SK-N-SH (cell line): Measurements from ENCODE around the gene STRN. TPM values are rescaled to one million over a fixed set of nuclear protein-coding genes. Genes with fewer than 3 reads are reported as not detected.

Experiments
- CTCF ChIA-PET: fragments of 300-600, 350-600 bp; formaldehyde crosslinking; extraction: SDS; loops from one replicate; lab custom pipeline; 2021; lab: Yijun Ruan, JAX
- POLR2A ChIA-PET: fragments of 350-600 bp; sonication (Branson Sonifier 250); formaldehyde crosslinking; extraction: SDS; loops from one replicate; lab custom pipeline; 2020; ENCODE audit warnings: antibody characterized with exemption, inconsistent platforms; lab: Yijun Ruan, JAX
- DNase-seq: peaks from one replicate; pipeline ENCODE4 v3.0.0; 2012
- H2AFZ ChIP-seq: fragments of 200-600 bp; sonication (generic); 2 replicates; pipeline ENCODE4 v1.8.1; 2016; ENCODE audit warnings: antibody characterized with exemption, mild to moderate bottlenecking, low read depth
- H3F3A ChIP-seq: fragments of 200-600 bp; sonication (generic); replicated peaks from 2 replicates; pipeline ENCODE3; 2016; ENCODE audit warnings: antibody characterized with exemption, mild to moderate bottlenecking; ENCODE audit not compliant: insufficient read depth
- H3K27ac ChIP-seq, 2 experiments: fragments of 200-500 bp in 1 of 2; fragments of 200-600 bp in 1 of 2; sonication (Bioruptor generic) in 1 of 2; sonication (generic), shearing (Covaris generic) in 1 of 2; 2 replicates each; pipeline versions ENCODE4 v1.5.1 to v1.6.1; 2014 to 2016; ENCODE audit warnings: low read depth in 2 of 2, inconsistent platforms in 1 of 2, low read length in 1 of 2, mild to moderate bottlenecking in 1 of 2, mixed read lengths in 1 of 2
- H3K27me3 ChIP-seq: fragments of 200-600 bp; sonication (generic), shearing (Covaris generic); 2 replicates; pipeline ENCODE4 v1.6.1; 2016; ENCODE audit warnings: mixed run types; ENCODE audit not compliant: insufficient read depth
- H3K36me3 ChIP-seq, 2 experiments: fragments of 200-500 bp in 1 of 2; fragments of 200-600 bp in 1 of 2; sonication (Bioruptor generic) in 1 of 2; sonication (generic) in 1 of 2; replicated peaks in 1 of 2; 2 replicates each; pipeline versions ENCODE3 to v1.5.1; 2014 to 2016; ENCODE audit warnings: low read length in 1 of 2, mild to moderate bottlenecking in 1 of 2; ENCODE audit not compliant: insufficient read depth in 2 of 2, control insufficient read depth in 1 of 2
- H3K4me1 ChIP-seq, 2 experiments: fragments of 200-500 bp in 1 of 2; fragments of 200-600 bp in 1 of 2; sonication (Bioruptor generic) in 1 of 2; sonication (generic), shearing (Covaris generic) in 1 of 2; 2 replicates each; pipeline versions ENCODE4 v1.5.1 to v1.6.1; 2014 to 2016; ENCODE audit warnings: low read depth in 1 of 2, low read length in 1 of 2, mixed run types in 1 of 2; ENCODE audit not compliant: insufficient read depth in 2 of 2, control insufficient read depth in 1 of 2
- H3K4me2 ChIP-seq: fragments of 200-600 bp; sonication (generic), shearing (Covaris generic); 2 replicates; pipeline ENCODE4 v1.6.1; 2017; ENCODE audit warnings: mixed run types
- H3K4me3 ChIP-seq, 2 experiments: fragments of 200-500 bp in 1 of 2; fragments of 200-600 bp in 1 of 2; sonication (Bioruptor generic) in 1 of 2; sonication (generic), shearing (Covaris generic) in 1 of 2; 2 replicates each; pipeline versions ENCODE4 v1.5.1 to v1.8.1; 2014 to 2016; ENCODE audit warnings: low read depth in 2 of 2, inconsistent platforms in 1 of 2, low read length in 1 of 2, mild to moderate bottlenecking in 1 of 2, mixed read lengths in 1 of 2, moderate library complexity in 1 of 2
- H3K79me2 ChIP-seq: fragments of 200-600 bp; sonication (generic); 2 replicates; pipeline ENCODE4 v1.8.1; 2017; ENCODE audit warnings: mild to moderate bottlenecking; ENCODE audit not compliant: insufficient read depth
- H3K9ac ChIP-seq: fragments of 200-600 bp; sonication (generic); 2 replicates; pipeline ENCODE4 v1.6.1; 2017; ENCODE audit warnings: mixed run types
- H3K9me2 ChIP-seq: fragments of 200-600 bp; sonication (generic); 2 replicates; pipeline ENCODE4 v1.6.1; 2017; ENCODE audit warnings: mixed run types
- H3K9me3 ChIP-seq: fragments of 200-600 bp; sonication (generic); 2 replicates; pipeline ENCODE4 v1.6.1; 2017; ENCODE audit warnings: mixed run types, mild to moderate bottlenecking, moderate library complexity
- H4K20me1 ChIP-seq: fragments of 200-600 bp; sonication (generic); 2 replicates; pipeline ENCODE4 v1.6.1; 2017; ENCODE audit warnings: mild to moderate bottlenecking, mixed run types; ENCODE audit not compliant: insufficient read depth
- EP300 ChIP-seq, 2 experiments: IDR thresholded peaks; 2 replicates each; pipeline versions ENCODE4 v1.4.0 to v1.6.1; 2012; ENCODE audit warnings: borderline replicate concordance in 1 of 2, low read depth in 1 of 2, low read length in 1 of 2
- FOSL2 ChIP-seq: IDR thresholded peaks from 2 replicates; pipeline ENCODE4 v1.4.0; 2012; ENCODE audit warnings: low read depth, mild to moderate bottlenecking, moderate library complexity, borderline replicate concordance
- FOXJ3 ChIP-seq: sonication (generic); formaldehyde crosslinking; IDR thresholded peaks from 2 replicates; pipeline ENCODE4 v1.5.1; 2020; ENCODE audit warnings: mild to moderate bottlenecking, missing genetic modification reagents
- GABPA ChIP-seq: IDR thresholded peaks from 2 replicates; pipeline ENCODE4 v1.4.0; 2012; ENCODE audit warnings: low read depth, mild to moderate bottlenecking
- GATA2 ChIP-seq: sonication (generic); formaldehyde crosslinking; IDR thresholded peaks from 2 replicates; pipeline ENCODE4 v1.5.0; 2020; ENCODE audit warnings: mild to moderate bottlenecking, missing genetic modification reagents
- JUND ChIP-seq: IDR thresholded peaks from 2 replicates; pipeline ENCODE4 v1.4.0; 2012
- MAX ChIP-seq: IDR thresholded peaks from 2 replicates; pipeline ENCODE4 v1.4.0; 2012; ENCODE audit warnings: low read depth
- MXI1 ChIP-seq: IDR thresholded peaks from 2 replicates; pipeline ENCODE4 v1.6.1; 2012; ENCODE audit warnings: mild to moderate bottlenecking, low read depth, low read length, improper control_type of control experiment
- NFIC ChIP-seq: IDR thresholded peaks from 2 replicates; pipeline ENCODE4 v1.4.0; 2012; ENCODE audit warnings: borderline replicate concordance
- RAD21 ChIP-seq: IDR thresholded peaks from 2 replicates; pipeline ENCODE4 v1.6.1; 2012; ENCODE audit warnings: mild to moderate bottlenecking, low read length
- TAF1 ChIP-seq: IDR thresholded peaks from 2 replicates; pipeline ENCODE4 v1.6.1; 2012; ENCODE audit warnings: low read depth, mild to moderate bottlenecking, low read length, moderate library complexity, borderline replicate concordance
- TCF12 ChIP-seq: IDR thresholded peaks from 2 replicates; pipeline ENCODE4 v1.4.0; 2012
- TEAD4 ChIP-seq: IDR thresholded peaks from 2 replicates; pipeline ENCODE4 v1.4.0; 2012; ENCODE audit warnings: mild to moderate bottlenecking, borderline replicate concordance; ENCODE audit not compliant: insufficient read depth
- USF2 ChIP-seq: fragments of 150-350 bp; IDR thresholded peaks from 2 replicates; pipeline ENCODE4 v1.6.1; 2017; ENCODE audit warnings: antibody characterized with exemption, low read length, low read depth, borderline replicate concordance
- YY1 ChIP-seq: IDR thresholded peaks from 2 replicates; pipeline ENCODE4 v1.4.0; 2012; ENCODE audit warnings: low read depth, mild to moderate bottlenecking
- WGBS: methylation state at CpG from one replicate; pipeline ENCODE4 v1.1.6; 2017; ENCODE audit warnings: low lambda C conversion rate; 5-methylcytosine and 5-hydroxymethylcytosine counted together
- polyA plus RNA-seq, 3 experiments: library from polyadenylated mRNA; depleted of rRNA; stranded (reverse); fragments of >200 nt; gene quantifications; 2 replicates each; pipeline ENCODE4 v1.2.3, GENCODE V29; 2012
- TF ChIP-seq, protein P1 (sequence below): fragments of 150-350 bp; IDR thresholded peaks from 2 replicates; pipeline ENCODE4 v1.6.1; 2016; ENCODE audit warnings: mild to moderate bottlenecking, low read depth, low read length

The STRN gene
- polyA plus RNA-seq, 1 of the 3 experiments (the other 2 are of a cell fraction): 4.8 TPM

DNA sequence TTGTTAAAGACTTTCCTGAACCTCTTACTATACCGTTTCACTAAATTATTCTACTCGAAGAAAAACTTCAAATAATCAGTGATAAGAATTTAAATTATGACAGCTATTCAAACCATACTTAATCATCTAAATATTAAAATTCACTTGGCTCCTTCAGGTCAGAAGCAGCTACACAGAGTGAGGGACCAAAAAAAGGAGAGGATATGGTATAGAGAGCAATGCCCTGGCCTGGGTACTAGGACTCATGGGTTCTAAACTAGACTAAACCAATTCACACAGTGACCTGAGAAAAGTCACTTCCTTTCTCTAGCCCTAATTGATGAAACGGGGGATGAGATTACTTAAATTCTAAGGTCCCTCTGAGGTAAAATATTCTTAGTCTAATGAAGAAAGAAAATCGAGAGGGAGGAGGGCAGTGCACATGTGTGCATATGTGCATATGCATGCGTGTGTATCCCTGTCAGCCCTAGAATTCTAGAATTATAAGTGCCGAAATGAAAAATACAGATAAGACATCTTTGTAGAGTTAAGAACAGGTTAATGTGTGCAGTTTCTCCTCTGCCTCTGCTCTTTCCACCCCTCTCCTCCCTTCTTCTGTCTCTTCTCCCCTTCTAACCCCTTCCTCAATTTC is 11.2 kb downstream of the STRN start (continued):
- TF ChIP-seq FOXJ3 (CRISPR knock-in tag) (no peak), TCF12 (no peak)

- peaks cover 0 to 7% of the 10 kb centered on the region in 2 experiments for H3K36me3 ChIP-seq
- H3K9ac ChIP-seq: no peak overlapping the region
- WGBS: 96% methylated on average over 3 of the region's 3 CpGs
- H3K4me3 ChIP-seq: no peak overlapping the region
- ChIA-PET CTCF (interaction anchor here (1.2 kb wide), 1 partner anchor 11 kb away, joined by 5 read pairs; no protein-coding TSS in a partner anchor), POLR2A (no interaction called here)
- no peak overlapping the region for H3K4me2 ChIP-seq
- peaks cover 0 to 2% of the 10 kb centered on the region in 2 experiments; a peak in 1 of 4 replicates for H3K4me1 ChIP-seq
- no peak overlapping the region for H3K27ac ChIP-seq
- TF ChIP-seq USF2 (no peak), MXI1 (no peak), GATA2 (CRISPR knock-in tag) (no peak), TEAD4 (no peak), GABPA (no peak), RAD21 (no peak), JUND (no peak), FOSL2 (no peak), TCF12 (no peak), NFIC (no peak), YY1 (no peak), EP300 (IDR thresholded peaks at IDR 0.05; ENCODE audit: borderline replicate concordance in 1 of 2, low read depth in 1 of 2, low read length in 1 of 2) (no peak), MAX (no peak), TAF1 (no peak)
- TF ChIP-seq, protein P1, sequence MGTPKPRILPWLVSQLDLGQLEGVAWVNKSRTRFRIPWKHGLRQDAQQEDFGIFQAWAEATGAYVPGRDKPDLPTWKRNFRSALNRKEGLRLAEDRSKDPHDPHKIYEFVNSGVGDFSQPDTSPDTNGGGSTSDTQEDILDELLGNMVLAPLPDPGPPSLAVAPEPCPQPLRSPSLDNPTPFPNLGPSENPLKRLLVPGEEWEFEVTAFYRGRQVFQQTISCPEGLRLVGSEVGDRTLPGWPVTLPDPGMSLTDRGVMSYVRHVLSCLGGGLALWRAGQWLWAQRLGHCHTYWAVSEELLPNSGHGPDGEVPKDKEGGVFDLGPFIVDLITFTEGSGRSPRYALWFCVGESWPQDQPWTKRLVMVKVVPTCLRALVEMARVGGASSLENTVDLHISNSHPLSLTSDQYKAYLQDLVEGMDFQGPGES: no peak
- H3K27me3 ChIP-seq: no peaks in the 10 kb centered on the region
- H4K20me1 ChIP-seq: peaks cover 40% of the 10 kb centered on the region
- H3K9me3 ChIP-seq: no peaks in the 10 kb centered on the region
- peaks cover 95% of the 10 kb centered on the region for H3K79me2 ChIP-seq
- H3K9me2 ChIP-seq: no peaks in the 10 kb centered on the region
- DNase-seq: no peak
- H2AFZ ChIP-seq: no peak overlapping the region
- peaks cover 7% of the 10 kb centered on the region for H3F3A ChIP-seq
Observed at GRCh38 chr2:36952748-36953197, 13.6 kb downstream of the STRN start.
